Measurements from ENCODE around the gene TSFM. TPM values are rescaled to one million over a fixed set of nuclear protein-coding genes. Genes with fewer than 3 reads are reported as not detected.
A peak's percentile ranks its signal among the peaks of the same experiment; 100 is the strongest.

The TSFM gene
- polyA plus RNA-seq, 3 donors: 4.5 to 22.6 (median 21.8) TPM

- peaks cover 0 to 18% (median 5%) of the 10 kb centered on the region in 7 donors for H3K9me3 Mint-ChIP-seq
- WGBS (ENCODE audit: insufficient coverage): 3% methylated on average over 33 of the region's 40 CpGs
- Histone ChIP-seq H4K20me1 (ENCODE audit: insufficient read depth, low read length) (no peaks in the 10 kb centered on the region), H3K4me3 (replicated peaks in 1 of 3; ENCODE audit: low read depth in 2 of 3, low read length in 3 of 3) (peak overlapping the region in 2 of 3 experiments; percentile 41 to 73), H3K9ac (ENCODE audit: insufficient read depth, low read length, poor library complexity, severe bottlenecking) (no peak overlapping the region), H3K27ac (ENCODE audit: low read depth in 1 of 2, low read length in 2 of 2) (no peak overlapping the region), H3K9me3 (replicated peaks in 1 of 2; ENCODE audit: control insufficient read depth in 1 of 2, insufficient read depth in 1 of 2, low read length in 2 of 2) (peaks cover 0 to 13% of the 10 kb centered on the region in 2 donors), H3K4me2 (replicated peaks; ENCODE audit: extremely low read depth, low read length, poor library complexity, severe bottlenecking) (peak overlapping the region; percentile 81), H2AFZ (ENCODE audit: insufficient read depth, low read depth, low read length, poor library complexity, severe bottlenecking) (peak overlapping the region; percentile 80), H3K27me3 (ENCODE audit: control insufficient read depth in 2 of 2, insufficient read depth in 2 of 2, low read length in 2 of 2) (peaks cover 37 to 56% of the 10 kb centered on the region in 2 donors), H3K79me2 (ENCODE audit: insufficient read depth, low read length) (no peaks in the 10 kb centered on the region), H3K4me1 (ENCODE audit: control insufficient read depth in 1 of 2, insufficient read depth in 2 of 2, low read length in 2 of 2) (peaks cover 30 to 32% of the 10 kb centered on the region in 2 donors), H3K36me3 (replicated peaks in 1 of 2; ENCODE audit: control insufficient read depth in 1 of 2, insufficient read depth in 2 of 2, low read length in 2 of 2) (peaks cover 0 to 6% of the 10 kb centered on the region in 2 donors)
- intact Hi-C loops (cut with micrococcal nuclease): no loop called here
- no peak for DNase-seq
- H3K27me3 Mint-ChIP-seq (ENCODE audit: low read depth in 3 of 3): peaks cover 51 to 55% (median 54%) of the 10 kb centered on the region in 3 donors
- no peak for TF ChIP-seq CTCF (IDR thresholded peaks at IDR 0.05)
- H3K4me3 Mint-ChIP-seq: peak overlapping the region; percentile 67 to 95
- peaks cover 35% of the 10 kb centered on the region for H3K4me1 Mint-ChIP-seq
- H3K36me3 Mint-ChIP-seq: peaks cover 23 to 27% of the 10 kb centered on the region in 2 donors
- H3K27ac Mint-ChIP-seq: no peak overlapping the region
Measured at GRCh38 chr12:57765698-57766463, 16.7 kb upstream of the TSFM start.

- no peak for DNase-seq
- H3K36me3 ChIP-seq (replicated peaks in 1 of 2; ENCODE audit: control insufficient read depth in 1 of 2, insufficient read depth in 2 of 2, low read length in 2 of 2): peaks cover 0 to 6% of the 10 kb centered on the region in 2 donors
- no peak within 1 kb of the TSS for H3K27ac ChIP-seq (ENCODE audit: low read depth in 1 of 2, low read length in 2 of 2)
- peaks cover 0 to 13% of the 10 kb centered on the region in 2 donors for H3K9me3 ChIP-seq (replicated peaks in 1 of 2; ENCODE audit: control insufficient read depth in 1 of 2, insufficient read depth in 1 of 2, low read length in 2 of 2)
- intact Hi-C loops (cut with micrococcal nuclease): no loop called here
- Mint-ChIP-seq H3K27ac (peak within 1 kb of the TSS in 1 of 7 donors; percentile 41), H3K9me3 (peaks cover 0 to 18% (median 5%) of the 10 kb centered on the region in 7 donors), H3K27me3 (ENCODE audit: low read depth in 3 of 3) (peaks cover 51 to 55% (median 54%) of the 10 kb centered on the region in 3 donors), H3K4me1 (peaks cover 42% of the 10 kb centered on the region), H3K36me3 (peaks cover 23 to 27% of the 10 kb centered on the region in 2 donors), H3K4me3 (peak within 1 kb of the TSS; percentile 47 to 95)
- no peaks in the 10 kb centered on the region for H3K79me2 ChIP-seq (ENCODE audit: insufficient read depth, low read length)
- no peak for TF ChIP-seq CTCF (IDR thresholded peaks at IDR 0.05)
- H3K4me3 ChIP-seq (replicated peaks in 1 of 3; ENCODE audit: low read depth in 2 of 3, low read length in 3 of 3): peak within 1 kb of the TSS in 1 of 3 experiments; percentile 73
- H3K27me3 ChIP-seq (ENCODE audit: control insufficient read depth in 2 of 2, insufficient read depth in 2 of 2, low read length in 2 of 2): peaks cover 37 to 56% of the 10 kb centered on the region in 2 donors
- H4K20me1 ChIP-seq (ENCODE audit: insufficient read depth, low read length): no peaks in the 10 kb centered on the region
- H3K9ac ChIP-seq (ENCODE audit: insufficient read depth, low read length, poor library complexity, severe bottlenecking): no peak within 1 kb of the TSS
- peak within 1 kb of the TSS; percentile 43 for H2AFZ ChIP-seq (ENCODE audit: insufficient read depth, low read depth, low read length, poor library complexity, severe bottlenecking)
- peak within 1 kb of the TSS; percentile 81 for H3K4me2 ChIP-seq (replicated peaks; ENCODE audit: extremely low read depth, low read length, poor library complexity, severe bottlenecking)
- H3K4me1 ChIP-seq (ENCODE audit: control insufficient read depth in 1 of 2, insufficient read depth in 2 of 2, low read length in 2 of 2): peaks cover 36 to 40% of the 10 kb centered on the region in 2 donors
- WGBS (ENCODE audit: insufficient coverage): 3% methylated on average over 32 of the region's 38 CpGs
Measured at GRCh38 chr12:57766464-57767304, 15.9 kb upstream of the TSFM start, which contains the start of gene CYP27B1. Gene CYP27B1, minus strand, starts transcription at chr12:57767078. Its CDS starts 37 bp downstream, at chr12:57767041.

Measured in CD14-positive monocyte (primary cell).